HG03108 (cell line): ENCODE measurements around the gene COL8A2.
A peak's percentile ranks its signal among the peaks of the same experiment; 100 is the strongest.

ENCODE experiments used
- ATAC-seq: cut with Tn5 transposase; IDR thresholded peaks from one replicate; pipeline ENCODE4 v1.9.1; 2021; ENCODE audit warnings: moderate library complexity; ENCODE audit not compliant: unreplicated experiment

COL8A2 gene

GRCh38 chr1:36092166-36092797 is 32.7 kb downstream of the COL8A2 start:
- no peak for ATAC-seq

- ATAC-seq = no peak
Measured at GRCh38 chr1:36091698-36092097, 33.3 kb downstream of the COL8A2 start.

GRCh38 chr1:36091141-36091540 is 33.9 kb downstream of the COL8A2 start:
- no peak for ATAC-seq

GRCh38 chr1:36089393-36090121 is 35.5 kb downstream of the COL8A2 start:
- no peak for ATAC-seq

GRCh38 chr1:36088577-36089392 is 36.2 kb downstream of the COL8A2 start, which contains the start of gene ADPRS:
Gene ADPRS, plus strand, starts transcription at chr1:36088892. Its CDS starts 13 bp downstream, at chr1:36088905.
- ATAC-seq = peak; percentile 67

GRCh38 chr1:36088265-36088576 is 36.8 kb downstream of the COL8A2 start:
- no peak for ATAC-seq

GRCh38 chr1:36087233-36088123 is 37.5 kb downstream of the COL8A2 start:
- no peak for ATAC-seq

GRCh38 chr1:36086529-36087232 is 38.3 kb downstream of the COL8A2 start:
- no peak for ATAC-seq

- ATAC-seq = no peak
Measured at GRCh38 chr1:36085686-36086526, 39.1 kb downstream of the COL8A2 start.

GRCh38 chr1:36085126-36085525 is 39.9 kb downstream of the COL8A2 start:
- ATAC-seq = no peak

GRCh38 chr1:36084497-36085115 is 40.4 kb downstream of the COL8A2 start:
- ATAC-seq = no peak

GRCh38 chr1:36083635-36084496 is 41.2 kb downstream of the COL8A2 start, which contains the start of gene TEKT2:
Gene TEKT2, plus strand, starts transcription at chr1:36084094. Its CDS starts 828 bp downstream, at chr1:36084922.
- ATAC-seq = no peak

- no peak for ATAC-seq
Measured at GRCh38 chr1:36083219-36083618, 41.8 kb downstream of the COL8A2 start.

- ATAC-seq = no peak
Measured at GRCh38 chr1:36081926-36082485, 43.0 kb downstream of the COL8A2 start.

- ATAC-seq = no peak
Measured at GRCh38 chr1:36080801-36081200, 44.2 kb downstream of the COL8A2 start.

- no peak for ATAC-seq
Measured at GRCh38 chr1:36080236-36080635, 44.8 kb downstream of the COL8A2 start.

GRCh38 chr1:36076979-36077573 is 47.9 kb downstream of the COL8A2 start:
- ATAC-seq = no peak
